ENCODE data around the gene CCL27. TPM values are rescaled to one million over a fixed set of nuclear protein-coding genes. Genes with fewer than 3 reads are reported as not detected.
A peak's percentile ranks its signal among the peaks of the same experiment; 100 is the strongest.

CCL27 gene
- total and polyA plus RNA-seq, 2 donors (not counting 1 experiment from before 2014, with no cell fraction given): not detected

DNA sequence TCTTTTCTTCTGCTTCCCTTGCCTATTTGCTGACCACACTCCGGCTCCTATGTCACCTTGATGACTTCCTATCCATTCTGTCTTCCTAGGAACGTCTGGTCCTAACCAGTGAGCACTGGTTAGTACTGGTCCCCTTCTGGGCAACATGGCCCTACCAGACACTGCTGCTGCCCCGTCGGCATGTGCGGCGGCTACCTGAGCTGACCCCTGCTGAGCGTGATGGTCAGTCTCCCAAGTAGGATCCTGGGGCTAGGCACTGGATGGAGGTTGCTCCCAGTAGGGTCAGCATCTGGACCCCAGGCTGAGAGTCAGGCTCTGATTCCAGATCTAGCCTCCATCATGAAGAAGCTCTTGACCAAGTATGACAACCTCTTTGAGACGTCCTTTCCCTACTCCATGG lies 13.8 kb downstream of the CCL27 start:
- H3K79me2 ChIP-seq (ENCODE audit: control insufficient read depth, insufficient read depth, low read length): peaks cover 10% of the 10 kb centered on the region
- TF ChIP-seq EZH2 (IDR thresholded peaks at IDR 0.05; ENCODE audit: low read length, missing control alignments): no peak
- TF ChIP-seq, protein P1, sequence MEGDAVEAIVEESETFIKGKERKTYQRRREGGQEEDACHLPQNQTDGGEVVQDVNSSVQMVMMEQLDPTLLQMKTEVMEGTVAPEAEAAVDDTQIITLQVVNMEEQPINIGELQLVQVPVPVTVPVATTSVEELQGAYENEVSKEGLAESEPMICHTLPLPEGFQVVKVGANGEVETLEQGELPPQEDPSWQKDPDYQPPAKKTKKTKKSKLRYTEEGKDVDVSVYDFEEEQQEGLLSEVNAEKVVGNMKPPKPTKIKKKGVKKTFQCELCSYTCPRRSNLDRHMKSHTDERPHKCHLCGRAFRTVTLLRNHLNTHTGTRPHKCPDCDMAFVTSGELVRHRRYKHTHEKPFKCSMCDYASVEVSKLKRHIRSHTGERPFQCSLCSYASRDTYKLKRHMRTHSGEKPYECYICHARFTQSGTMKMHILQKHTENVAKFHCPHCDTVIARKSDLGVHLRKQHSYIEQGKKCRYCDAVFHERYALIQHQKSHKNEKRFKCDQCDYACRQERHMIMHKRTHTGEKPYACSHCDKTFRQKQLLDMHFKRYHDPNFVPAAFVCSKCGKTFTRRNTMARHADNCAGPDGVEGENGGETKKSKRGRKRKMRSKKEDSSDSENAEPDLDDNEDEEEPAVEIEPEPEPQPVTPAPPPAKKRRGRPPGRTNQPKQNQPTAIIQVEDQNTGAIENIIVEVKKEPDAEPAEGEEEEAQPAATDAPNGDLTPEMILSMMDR (conservative IDR thresholded peaks at IDR 0.05 in 1 of 2, IDR thresholded peaks at IDR 0.05 in 1 of 2; ENCODE audit: low read depth in 1 of 2, low read length in 2 of 2): no peak
- H3K27me3 ChIP-seq (ENCODE audit: control insufficient read depth, insufficient read depth, low read length): no peaks in the 10 kb centered on the region
- no peak overlapping the region for H3K4me3 ChIP-seq (replicated peaks in 1 of 4; ENCODE audit: control extremely low read depth in 1 of 4, insufficient read depth in 1 of 4, low read depth in 3 of 4, low read length in 4 of 4)
- no peak overlapping the region for H3K4me2 ChIP-seq (ENCODE audit: extremely low read depth, insufficient read depth, low read length)
- no peak for DNase-seq (ENCODE audit: low read depth in 2 of 2)
- H3K9me3 ChIP-seq (ENCODE audit: control insufficient read depth, insufficient read depth, low read depth, low read length): no peaks in the 10 kb centered on the region
- H3K4me1 ChIP-seq (ENCODE audit: control insufficient read depth, extremely low read depth, insufficient read depth, low read length): peaks cover 30% of the 10 kb centered on the region
- peaks cover 6% of the 10 kb centered on the region for H3K36me3 ChIP-seq (ENCODE audit: control insufficient read depth, insufficient read depth, low read length)
- no peak overlapping the region for H3K27ac ChIP-seq (ENCODE audit: insufficient read depth, low read length)
- H2AFZ ChIP-seq (ENCODE audit: low read length): no peak overlapping the region
- no peaks in the 10 kb centered on the region for H4K20me1 ChIP-seq (ENCODE audit: control insufficient read depth, extremely low read depth, insufficient read depth, low read length)
- no peak overlapping the region for H3K9ac ChIP-seq (ENCODE audit: insufficient read depth, low read length)

DNA sequence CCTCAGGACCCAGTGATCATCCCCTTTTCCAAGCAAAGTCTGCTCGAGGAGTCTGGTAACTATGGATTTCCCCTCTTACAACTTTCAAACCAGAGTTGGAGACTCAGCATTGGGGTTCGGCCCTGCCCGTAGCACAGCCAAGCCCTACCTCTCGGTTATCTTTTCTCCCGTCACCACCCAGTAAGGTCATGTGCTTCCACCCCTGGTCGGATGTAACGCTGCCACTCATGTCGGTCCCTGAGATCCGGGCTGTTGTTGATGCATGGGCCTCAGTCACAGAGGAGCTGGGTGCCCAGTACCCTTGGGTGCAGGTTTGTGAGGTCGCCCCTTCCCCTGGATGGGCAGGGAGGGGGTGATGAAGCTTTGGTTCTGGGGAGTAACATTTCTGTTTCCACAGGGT lies 14.8 kb downstream of the CCL27 start:
- no peak overlapping the region for H2AFZ ChIP-seq (ENCODE audit: low read length)
- peaks cover 10% of the 10 kb centered on the region for H3K79me2 ChIP-seq (ENCODE audit: control insufficient read depth, insufficient read depth, low read length)
- H3K4me2 ChIP-seq (ENCODE audit: extremely low read depth, insufficient read depth, low read length): peak overlapping the region; percentile 99
- peaks cover 23% of the 10 kb centered on the region for H3K4me1 ChIP-seq (ENCODE audit: control insufficient read depth, extremely low read depth, insufficient read depth, low read length)
- peaks cover 6% of the 10 kb centered on the region for H3K36me3 ChIP-seq (ENCODE audit: control insufficient read depth, insufficient read depth, low read length)
- DNase-seq (ENCODE audit: low read depth in 2 of 2): no peak
- H3K9ac ChIP-seq (ENCODE audit: insufficient read depth, low read length): no peak overlapping the region
- no peaks in the 10 kb centered on the region for H3K27me3 ChIP-seq (ENCODE audit: control insufficient read depth, insufficient read depth, low read length)
- no peaks in the 10 kb centered on the region for H3K9me3 ChIP-seq (ENCODE audit: control insufficient read depth, insufficient read depth, low read depth, low read length)
- TF ChIP-seq, protein P1 (conservative IDR thresholded peaks at IDR 0.05 in 1 of 2, IDR thresholded peaks at IDR 0.05 in 1 of 2; ENCODE audit: low read depth in 1 of 2, low read length in 2 of 2): no peak
- TF ChIP-seq EZH2 (IDR thresholded peaks at IDR 0.05; ENCODE audit: low read length, missing control alignments): no peak
- H3K4me3 ChIP-seq (replicated peaks in 1 of 4; ENCODE audit: control extremely low read depth in 1 of 4, insufficient read depth in 1 of 4, low read depth in 3 of 4, low read length in 4 of 4): peak overlapping the region; percentile 73 to 89 (median 82)
- no peak overlapping the region for H3K27ac ChIP-seq (ENCODE audit: insufficient read depth, low read length)
- no peaks in the 10 kb centered on the region for H4K20me1 ChIP-seq (ENCODE audit: control insufficient read depth, extremely low read depth, insufficient read depth, low read length)

DNA sequence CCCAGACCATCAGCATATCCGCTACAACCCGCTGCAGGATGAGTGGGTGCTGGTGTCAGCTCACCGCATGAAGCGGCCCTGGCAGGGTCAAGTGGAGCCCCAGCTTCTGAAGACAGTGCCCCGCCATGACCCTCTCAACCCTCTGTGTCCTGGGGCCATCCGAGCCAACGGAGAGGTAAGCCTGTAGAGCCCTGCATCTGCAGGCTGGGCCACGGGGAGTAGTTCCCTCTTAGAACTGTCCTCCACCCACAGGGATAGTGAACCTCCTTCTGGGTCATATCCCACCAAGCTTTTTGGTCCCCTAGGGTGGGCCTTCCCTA lies 15.4 kb downstream of the CCL27 start:
- peak overlapping the region; percentile 99 for H3K4me2 ChIP-seq (ENCODE audit: extremely low read depth, insufficient read depth, low read length)
- no peaks in the 10 kb centered on the region for H3K27me3 ChIP-seq (ENCODE audit: control insufficient read depth, insufficient read depth, low read length)
- H3K4me1 ChIP-seq (ENCODE audit: control insufficient read depth, extremely low read depth, insufficient read depth, low read length): peaks cover 18% of the 10 kb centered on the region
- H3K9me3 ChIP-seq (ENCODE audit: control insufficient read depth, insufficient read depth, low read depth, low read length): no peaks in the 10 kb centered on the region
- H3K9ac ChIP-seq (ENCODE audit: insufficient read depth, low read length): peak overlapping the region; percentile 79
- peak overlapping the region; percentile 73 to 89 (median 82) for H3K4me3 ChIP-seq (replicated peaks in 1 of 4; ENCODE audit: control extremely low read depth in 1 of 4, insufficient read depth in 1 of 4, low read depth in 3 of 4, low read length in 4 of 4)
- DNase-seq (ENCODE audit: low read depth in 2 of 2): no peak
- H2AFZ ChIP-seq (ENCODE audit: low read length): peak overlapping the region; percentile 99
- no peaks in the 10 kb centered on the region for H4K20me1 ChIP-seq (ENCODE audit: control insufficient read depth, extremely low read depth, insufficient read depth, low read length)
- peaks cover 10% of the 10 kb centered on the region for H3K79me2 ChIP-seq (ENCODE audit: control insufficient read depth, insufficient read depth, low read length)
- H3K36me3 ChIP-seq (ENCODE audit: control insufficient read depth, insufficient read depth, low read length): peaks cover 6% of the 10 kb centered on the region
- peak overlapping the region; percentile 67 for H3K27ac ChIP-seq (ENCODE audit: insufficient read depth, low read length)
- TF ChIP-seq, protein P1 (conservative IDR thresholded peaks at IDR 0.05 in 1 of 2, IDR thresholded peaks at IDR 0.05 in 1 of 2; ENCODE audit: low read depth in 1 of 2, low read length in 2 of 2): no peak
- TF ChIP-seq EZH2 (IDR thresholded peaks at IDR 0.05; ENCODE audit: low read length, missing control alignments): no peak

Data from fibroblast of lung (primary cell).